Astrocyte of the cerebellum (primary cell): ENCODE results near the gene KAT8.

Source experiments
- DNase-seq: peaks from one replicate; pipeline ENCODE4 v3.0.0-alpha.2; 2011; ENCODE audit warnings: low read depth
- H3K4me3 ChIP-seq: 2 replicates; pipeline ENCODE4 v1.5.1; 2011; ENCODE audit warnings: mild to moderate bottlenecking, low read depth, low read length, moderate library complexity
- in situ Hi-C: cut with HindIII; loops from 2 replicates; pipeline ENCODE4 v1.10.0; 2017; ENCODE audit warnings: low sequenced_read_pairs
- TF ChIP-seq, protein P1 (sequence below): IDR thresholded peaks from 2 replicates; pipeline ENCODE4 v1.5.1; 2012; ENCODE audit warnings: low read length, low read depth, moderate library complexity, mild to moderate bottlenecking; ENCODE audit errors: missing control alignments

Gene KAT8

DNA sequence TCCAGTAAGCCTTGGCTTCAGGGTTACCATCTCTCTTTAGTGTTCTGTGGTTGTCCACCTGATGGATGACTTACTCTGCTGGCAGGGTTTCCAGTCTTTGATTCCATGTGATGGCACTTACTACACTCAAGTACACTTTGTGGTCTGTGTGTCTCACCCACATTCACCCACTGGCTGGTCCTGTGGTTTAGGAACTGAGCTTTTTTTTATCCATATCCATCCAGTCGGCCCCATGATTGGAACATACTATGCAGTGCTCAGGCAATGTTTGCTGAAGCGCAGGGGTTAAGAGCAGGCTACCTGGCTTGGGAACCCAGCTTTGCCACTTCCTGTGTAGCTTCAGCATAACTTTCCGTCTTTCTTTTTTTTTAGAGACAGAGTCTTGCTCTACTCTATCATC is 59.7 kb downstream of the KAT8 start:
- TF ChIP-seq, protein P1, sequence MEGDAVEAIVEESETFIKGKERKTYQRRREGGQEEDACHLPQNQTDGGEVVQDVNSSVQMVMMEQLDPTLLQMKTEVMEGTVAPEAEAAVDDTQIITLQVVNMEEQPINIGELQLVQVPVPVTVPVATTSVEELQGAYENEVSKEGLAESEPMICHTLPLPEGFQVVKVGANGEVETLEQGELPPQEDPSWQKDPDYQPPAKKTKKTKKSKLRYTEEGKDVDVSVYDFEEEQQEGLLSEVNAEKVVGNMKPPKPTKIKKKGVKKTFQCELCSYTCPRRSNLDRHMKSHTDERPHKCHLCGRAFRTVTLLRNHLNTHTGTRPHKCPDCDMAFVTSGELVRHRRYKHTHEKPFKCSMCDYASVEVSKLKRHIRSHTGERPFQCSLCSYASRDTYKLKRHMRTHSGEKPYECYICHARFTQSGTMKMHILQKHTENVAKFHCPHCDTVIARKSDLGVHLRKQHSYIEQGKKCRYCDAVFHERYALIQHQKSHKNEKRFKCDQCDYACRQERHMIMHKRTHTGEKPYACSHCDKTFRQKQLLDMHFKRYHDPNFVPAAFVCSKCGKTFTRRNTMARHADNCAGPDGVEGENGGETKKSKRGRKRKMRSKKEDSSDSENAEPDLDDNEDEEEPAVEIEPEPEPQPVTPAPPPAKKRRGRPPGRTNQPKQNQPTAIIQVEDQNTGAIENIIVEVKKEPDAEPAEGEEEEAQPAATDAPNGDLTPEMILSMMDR = no peak
- in situ Hi-C loops = no loop called here
- no peak overlapping the region for H3K4me3 ChIP-seq
- DNase-seq = peak; percentile 59

DNA sequence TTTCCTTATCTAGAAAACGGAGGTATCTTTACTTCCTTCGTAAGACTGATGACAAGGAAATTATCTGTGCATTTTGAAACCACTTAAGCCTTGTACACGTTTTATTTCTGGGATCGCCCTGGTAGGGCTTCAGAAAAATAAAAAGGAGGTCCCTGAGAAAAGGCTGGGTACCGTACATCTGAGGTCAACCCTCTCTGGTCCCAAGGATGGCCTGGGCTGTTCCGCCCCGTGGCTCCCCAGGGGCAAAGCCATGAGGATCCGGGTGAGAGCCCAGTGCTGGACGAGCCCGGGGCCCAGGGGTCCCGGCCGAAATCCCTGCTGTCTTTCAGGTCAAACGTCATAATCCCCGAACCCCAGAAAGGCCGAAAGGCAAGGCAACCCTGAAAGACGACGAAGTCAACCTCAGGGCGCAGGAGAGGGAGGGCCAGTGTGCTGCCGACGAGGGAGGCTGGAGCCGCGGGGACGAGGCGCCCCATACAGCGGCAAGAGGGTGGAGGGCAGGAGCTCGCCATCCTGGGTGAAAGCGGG is 61.8 kb downstream of the KAT8 start:
- DNase-seq = no peak
- TF ChIP-seq, protein P1 = no peak
- in situ Hi-C loops = no loop called here
- peak overlapping the region; percentile 94 for H3K4me3 ChIP-seq

DNA sequence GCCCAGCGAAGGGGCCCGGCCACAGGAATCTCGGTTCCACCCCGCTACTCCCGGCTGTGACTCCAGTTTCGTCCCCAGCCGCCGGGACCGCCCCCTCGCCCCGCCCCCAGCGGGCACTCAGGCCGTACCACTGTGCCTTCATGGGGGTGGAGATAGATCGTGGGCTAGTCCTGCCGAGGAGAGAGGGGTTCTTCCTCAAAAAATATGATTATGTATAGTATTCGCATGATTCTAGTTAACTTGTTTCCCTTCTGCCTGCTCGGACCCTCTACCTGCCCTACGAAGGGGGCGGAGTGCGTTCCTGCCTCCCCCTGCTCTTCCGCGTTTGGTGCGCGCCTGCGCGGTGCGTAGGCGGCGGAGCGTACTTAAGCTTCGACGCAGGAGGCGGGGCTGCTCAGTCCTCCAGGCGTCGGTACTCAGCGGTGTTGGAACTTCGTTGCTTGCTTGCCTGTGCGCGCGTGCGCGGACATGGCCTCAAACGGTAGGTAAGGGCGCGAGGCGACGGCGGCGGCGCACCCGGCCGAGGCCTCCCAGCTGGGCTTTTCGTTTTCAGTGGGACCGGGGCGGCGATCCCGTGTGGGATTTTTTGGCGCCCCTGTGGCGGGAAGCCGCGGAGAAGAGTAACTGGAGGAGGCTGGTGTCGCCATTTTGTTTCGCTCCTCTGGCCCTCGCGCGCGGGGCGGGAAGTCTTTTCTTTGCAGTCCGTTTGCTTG is 62.4 kb downstream of the KAT8 start, which contains the start of gene FUS:
Gene FUS (plus strand): TSS at position 393 of the 713 bp plus-strand sequence. CDS start 76 bp downstream, at position 469.
- DNase-seq = peak; percentile 74
- H3K4me3 ChIP-seq = peak within 1 kb of the TSS; percentile 94
- in situ Hi-C loops = no loop called here
- TF ChIP-seq, protein P1 = no peak
